ENCODE data around the gene MCTP1. TPM values are rescaled to one million over a fixed set of nuclear protein-coding genes. Genes with fewer than 3 reads are reported as not detected.
A peak's percentile ranks its signal among the peaks of the same experiment; 100 is the strongest.

The MCTP1 gene
- total RNA-seq, 1 experiment from 2014 or later, result 0.41 TPM

- H3K79me2 ChIP-seq (ENCODE audit: low read length), result no peaks in the 10 kb centered on the region
- peaks cover 6% of the 10 kb centered on the region for H3K4me1 ChIP-seq (ENCODE audit: low read length)
- DNase-seq, result no peak
- no peak overlapping the region for H3K27ac ChIP-seq (ENCODE audit: low read length)
- no peak overlapping the region for H3K4me3 ChIP-seq (ENCODE audit: low read length)
- no peak overlapping the region for H3K4me2 ChIP-seq (ENCODE audit: low read depth, low read length, poor library complexity, severe bottlenecking)
- no peaks in the 10 kb centered on the region for H3K27me3 ChIP-seq (ENCODE audit: low read length)
- H3K9me3 ChIP-seq (ENCODE audit: low read length), result no peaks in the 10 kb centered on the region
- no peaks in the 10 kb centered on the region for H3K9me2 ChIP-seq (replicated peaks; ENCODE audit: insufficient read depth, low read length)
- no peak overlapping the region for H2AFZ ChIP-seq (ENCODE audit: low read length)
- H4K20me1 ChIP-seq (ENCODE audit: insufficient read depth, low read depth, low read length), result no peaks in the 10 kb centered on the region
- no peak overlapping the region for H3K9ac ChIP-seq (ENCODE audit: low read length)
- no peaks in the 10 kb centered on the region for H3K36me3 ChIP-seq (ENCODE audit: insufficient read depth, low read length)
Observed at GRCh38 chr5:94911276-94911675, 373.6 kb downstream of the MCTP1 start.

DNA sequence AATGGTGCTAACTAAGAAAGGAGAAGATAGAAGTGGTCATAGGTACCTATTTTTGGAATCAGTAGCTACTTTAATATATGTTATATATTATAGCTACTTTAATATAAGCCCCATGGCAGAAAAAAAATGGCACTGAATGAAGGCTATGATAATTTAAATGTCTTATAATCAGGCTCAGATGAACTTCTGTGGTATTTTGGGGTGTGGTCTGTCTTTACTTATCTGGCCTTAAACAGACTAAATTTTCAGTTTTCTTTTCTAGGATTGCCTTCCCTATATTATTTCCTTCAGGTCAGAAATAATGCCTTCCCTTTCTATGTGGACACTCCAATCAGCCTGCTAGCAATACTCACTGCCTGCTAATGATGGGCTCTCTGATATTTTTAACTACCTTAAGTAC lies 374.2 kb downstream of the MCTP1 start:
- no peak overlapping the region for H3K27ac ChIP-seq (ENCODE audit: low read length)
- H3K4me1 ChIP-seq (ENCODE audit: low read length), result peaks cover 6% of the 10 kb centered on the region
- DNase-seq, result no peak
- H3K4me3 ChIP-seq (ENCODE audit: low read length), result no peak overlapping the region
- H2AFZ ChIP-seq (ENCODE audit: low read length), result no peak overlapping the region
- no peaks in the 10 kb centered on the region for H4K20me1 ChIP-seq (ENCODE audit: insufficient read depth, low read depth, low read length)
- no peaks in the 10 kb centered on the region for H3K9me2 ChIP-seq (replicated peaks; ENCODE audit: insufficient read depth, low read length)
- no peaks in the 10 kb centered on the region for H3K79me2 ChIP-seq (ENCODE audit: low read length)
- no peak overlapping the region for H3K9ac ChIP-seq (ENCODE audit: low read length)
- no peaks in the 10 kb centered on the region for H3K36me3 ChIP-seq (ENCODE audit: insufficient read depth, low read length)
- H3K4me2 ChIP-seq (ENCODE audit: low read depth, low read length, poor library complexity, severe bottlenecking), result no peak overlapping the region
- no peaks in the 10 kb centered on the region for H3K9me3 ChIP-seq (ENCODE audit: low read length)
- no peaks in the 10 kb centered on the region for H3K27me3 ChIP-seq (ENCODE audit: low read length)

DNA sequence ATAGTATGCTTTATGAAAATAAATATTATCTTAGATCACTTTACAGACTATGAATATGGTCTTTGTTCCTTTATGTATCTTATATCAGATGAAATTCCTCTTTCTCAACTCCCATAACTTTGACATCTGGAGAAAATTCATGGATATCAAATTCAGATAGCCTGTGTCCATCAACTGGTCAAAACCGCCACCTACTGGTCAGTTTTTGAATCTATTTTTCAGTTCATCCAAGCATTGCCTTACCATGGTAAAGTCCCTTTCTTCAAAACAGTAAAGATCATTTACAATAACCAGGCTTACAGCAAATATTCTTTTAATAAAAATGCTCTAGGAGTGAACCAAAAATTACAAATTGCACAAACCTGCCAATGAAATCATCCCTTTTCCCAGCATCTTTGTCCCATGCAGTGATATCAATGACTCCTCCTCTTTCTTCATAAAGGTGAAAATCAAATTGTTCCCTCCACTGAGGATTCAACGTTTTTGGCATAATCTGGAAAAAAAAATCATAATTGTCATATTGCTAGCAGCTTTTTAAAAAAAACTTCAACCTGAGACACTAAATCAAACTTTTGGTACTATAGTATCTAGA lies 375.9 kb downstream of the MCTP1 start:
- H3K27ac ChIP-seq (ENCODE audit: low read length), result no peak overlapping the region
- H3K4me3 ChIP-seq (ENCODE audit: low read length), result no peak overlapping the region
- H3K36me3 ChIP-seq (ENCODE audit: insufficient read depth, low read length), result no peaks in the 10 kb centered on the region
- H3K9me2 ChIP-seq (replicated peaks; ENCODE audit: insufficient read depth, low read length), result no peaks in the 10 kb centered on the region
- H3K4me1 ChIP-seq (ENCODE audit: low read length), result peaks cover 6% of the 10 kb centered on the region
- DNase-seq, result peak; percentile 69
- no peak overlapping the region for H3K4me2 ChIP-seq (ENCODE audit: low read depth, low read length, poor library complexity, severe bottlenecking)
- no peaks in the 10 kb centered on the region for H3K27me3 ChIP-seq (ENCODE audit: low read length)
- no peak overlapping the region for H2AFZ ChIP-seq (ENCODE audit: low read length)
- no peak overlapping the region for H3K9ac ChIP-seq (ENCODE audit: low read length)
- H3K9me3 ChIP-seq (ENCODE audit: low read length), result no peaks in the 10 kb centered on the region
- H3K79me2 ChIP-seq (ENCODE audit: low read length), result no peaks in the 10 kb centered on the region
- no peaks in the 10 kb centered on the region for H4K20me1 ChIP-seq (ENCODE audit: insufficient read depth, low read depth, low read length)

GRCh38 chr5:94906750-94907149 lies 378.1 kb downstream of the MCTP1 start:
- Histone ChIP-seq H3K36me3 (ENCODE audit: insufficient read depth, low read length) (no peaks in the 10 kb centered on the region), H4K20me1 (ENCODE audit: insufficient read depth, low read depth, low read length) (no peaks in the 10 kb centered on the region), H3K9ac (ENCODE audit: low read length) (no peak overlapping the region), H3K27me3 (ENCODE audit: low read length) (no peaks in the 10 kb centered on the region), H3K4me3 (ENCODE audit: low read length) (no peak overlapping the region), H3K4me1 (ENCODE audit: low read length) (peaks cover 6% of the 10 kb centered on the region), H3K9me3 (ENCODE audit: low read length) (no peaks in the 10 kb centered on the region), H3K9me2 (replicated peaks; ENCODE audit: insufficient read depth, low read length) (no peaks in the 10 kb centered on the region), H2AFZ (ENCODE audit: low read length) (no peak overlapping the region), H3K27ac (ENCODE audit: low read length) (no peak overlapping the region), H3K4me2 (ENCODE audit: low read depth, low read length, poor library complexity, severe bottlenecking) (no peak overlapping the region), H3K79me2 (ENCODE audit: low read length) (no peaks in the 10 kb centered on the region)
- DNase-seq, result no peak

DNA sequence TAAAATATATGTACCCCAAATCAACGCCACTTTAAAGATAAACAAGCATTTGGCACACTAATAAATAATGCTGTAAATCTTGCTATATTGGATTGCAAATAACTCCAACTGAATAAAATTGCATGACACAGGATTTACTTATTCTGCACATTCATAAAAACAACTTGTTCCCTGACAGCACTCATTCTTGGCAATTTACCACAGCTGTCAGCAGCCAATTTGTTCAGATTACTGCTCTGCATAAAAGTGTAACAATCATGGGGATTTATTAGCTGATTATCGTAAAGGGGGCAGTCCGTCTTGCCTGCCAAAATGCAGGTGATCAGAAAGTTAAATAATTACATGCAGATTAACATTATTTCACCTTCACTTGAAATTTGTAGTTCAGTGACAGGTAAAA lies 381.2 kb downstream of the MCTP1 start:
- no peak for DNase-seq
- no peak overlapping the region for H3K9ac ChIP-seq (ENCODE audit: low read length)
- no peaks in the 10 kb centered on the region for H3K9me2 ChIP-seq (replicated peaks; ENCODE audit: insufficient read depth, low read length)
- H3K4me1 ChIP-seq (ENCODE audit: low read length), result no peaks in the 10 kb centered on the region
- H4K20me1 ChIP-seq (ENCODE audit: insufficient read depth, low read depth, low read length), result no peaks in the 10 kb centered on the region
- no peaks in the 10 kb centered on the region for H3K79me2 ChIP-seq (ENCODE audit: low read length)
- H3K36me3 ChIP-seq (ENCODE audit: insufficient read depth, low read length), result no peaks in the 10 kb centered on the region
- H3K27me3 ChIP-seq (ENCODE audit: low read length), result no peaks in the 10 kb centered on the region
- no peak overlapping the region for H3K27ac ChIP-seq (ENCODE audit: low read length)
- no peak overlapping the region for H3K4me3 ChIP-seq (ENCODE audit: low read length)
- H3K9me3 ChIP-seq (ENCODE audit: low read length), result no peaks in the 10 kb centered on the region
- no peak overlapping the region for H3K4me2 ChIP-seq (ENCODE audit: low read depth, low read length, poor library complexity, severe bottlenecking)
- no peak overlapping the region for H2AFZ ChIP-seq (ENCODE audit: low read length)

GRCh38 chr5:94901191-94901979 lies 383.5 kb downstream of the MCTP1 start:
- no peak overlapping the region for H3K4me2 ChIP-seq (ENCODE audit: low read depth, low read length, poor library complexity, severe bottlenecking)
- DNase-seq, result no peak
- H3K9me2 ChIP-seq (replicated peaks; ENCODE audit: insufficient read depth, low read length), result no peaks in the 10 kb centered on the region
- no peak overlapping the region for H2AFZ ChIP-seq (ENCODE audit: low read length)
- no peaks in the 10 kb centered on the region for H4K20me1 ChIP-seq (ENCODE audit: insufficient read depth, low read depth, low read length)
- no peak overlapping the region for H3K4me3 ChIP-seq (ENCODE audit: low read length)
- no peaks in the 10 kb centered on the region for H3K27me3 ChIP-seq (ENCODE audit: low read length)
- H3K9me3 ChIP-seq (ENCODE audit: low read length), result no peaks in the 10 kb centered on the region
- H3K36me3 ChIP-seq (ENCODE audit: insufficient read depth, low read length), result no peaks in the 10 kb centered on the region
- H3K4me1 ChIP-seq (ENCODE audit: low read length), result no peaks in the 10 kb centered on the region
- no peak overlapping the region for H3K9ac ChIP-seq (ENCODE audit: low read length)
- H3K27ac ChIP-seq (ENCODE audit: low read length), result no peak overlapping the region
- H3K79me2 ChIP-seq (ENCODE audit: low read length), result no peaks in the 10 kb centered on the region

DNA sequence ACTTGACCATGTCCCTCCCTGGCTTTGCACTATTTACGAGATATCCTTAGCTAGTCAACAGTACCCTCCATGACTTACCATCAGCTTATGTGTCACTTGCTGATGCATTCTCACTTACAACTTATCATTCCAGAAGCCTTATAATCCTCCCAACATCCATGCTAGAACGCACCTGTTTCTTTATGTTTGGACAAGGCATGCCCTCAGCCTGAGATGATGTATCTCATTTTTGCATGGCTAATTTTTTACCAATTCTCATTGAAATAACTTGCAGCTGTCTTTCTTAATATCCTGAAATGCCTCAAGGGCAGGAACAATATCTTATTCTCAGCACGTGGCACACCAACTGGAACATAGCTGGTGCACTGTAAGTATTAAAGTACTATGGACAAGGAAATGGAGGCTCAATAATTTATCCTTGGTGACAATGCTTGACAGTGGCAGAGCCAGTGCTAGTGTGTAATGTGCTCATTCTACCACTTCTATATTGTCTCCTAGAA lies 384.8 kb downstream of the MCTP1 start:
- DNase-seq, result no peak
- H3K27ac ChIP-seq (ENCODE audit: low read length), result no peak overlapping the region
- no peaks in the 10 kb centered on the region for H3K9me3 ChIP-seq (ENCODE audit: low read length)
- H3K36me3 ChIP-seq (ENCODE audit: insufficient read depth, low read length), result no peaks in the 10 kb centered on the region
- no peak overlapping the region for H3K9ac ChIP-seq (ENCODE audit: low read length)
- no peaks in the 10 kb centered on the region for H3K4me1 ChIP-seq (ENCODE audit: low read length)
- no peaks in the 10 kb centered on the region for H3K79me2 ChIP-seq (ENCODE audit: low read length)
- no peak overlapping the region for H3K4me3 ChIP-seq (ENCODE audit: low read length)
- H3K9me2 ChIP-seq (replicated peaks; ENCODE audit: insufficient read depth, low read length), result no peaks in the 10 kb centered on the region
- H4K20me1 ChIP-seq (ENCODE audit: insufficient read depth, low read depth, low read length), result no peaks in the 10 kb centered on the region
- no peak overlapping the region for H3K4me2 ChIP-seq (ENCODE audit: low read depth, low read length, poor library complexity, severe bottlenecking)
- no peak overlapping the region for H2AFZ ChIP-seq (ENCODE audit: low read length)
- H3K27me3 ChIP-seq (ENCODE audit: low read length), result no peaks in the 10 kb centered on the region

DNA sequence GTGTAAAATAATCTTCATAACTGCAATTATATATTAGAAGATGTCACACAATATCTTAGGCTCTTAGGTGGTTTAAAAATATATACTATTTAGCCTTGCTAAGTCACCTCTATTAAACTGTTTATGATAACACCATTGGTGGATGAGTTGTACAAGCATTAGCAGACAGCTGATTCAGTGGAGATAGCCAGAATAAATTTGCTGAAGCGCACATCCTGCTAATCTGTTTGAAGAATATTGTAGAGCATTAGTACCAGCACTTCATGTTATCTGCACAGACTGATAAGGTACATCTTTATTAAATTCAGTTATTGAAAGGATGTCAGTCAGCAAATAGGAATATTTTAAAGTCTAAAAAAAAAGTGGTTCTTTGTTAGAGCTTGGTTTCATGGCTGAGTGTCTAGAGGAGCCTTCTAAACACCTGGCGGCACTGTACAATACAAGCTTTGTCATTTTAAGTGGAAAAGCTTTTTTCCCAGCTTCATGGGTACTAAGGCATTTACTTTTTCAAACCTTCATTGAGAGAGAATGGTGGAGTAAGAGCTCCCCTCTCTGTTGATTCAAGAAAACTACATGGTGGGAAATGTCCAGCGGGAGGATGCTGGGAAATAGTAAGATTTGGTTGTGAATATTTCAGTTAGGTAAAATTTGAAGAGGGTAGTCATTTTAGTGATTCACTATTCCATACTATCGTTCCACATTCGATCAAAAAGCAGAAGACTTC lies 391.3 kb downstream of the MCTP1 start:
- no peak overlapping the region for H3K4me2 ChIP-seq (ENCODE audit: low read depth, low read length, poor library complexity, severe bottlenecking)
- no peaks in the 10 kb centered on the region for H3K4me1 ChIP-seq (ENCODE audit: low read length)
- H3K36me3 ChIP-seq (ENCODE audit: insufficient read depth, low read length), result no peaks in the 10 kb centered on the region
- H3K9me3 ChIP-seq (ENCODE audit: low read length), result no peaks in the 10 kb centered on the region
- no peaks in the 10 kb centered on the region for H3K27me3 ChIP-seq (ENCODE audit: low read length)
- H2AFZ ChIP-seq (ENCODE audit: low read length), result no peak overlapping the region
- no peaks in the 10 kb centered on the region for H4K20me1 ChIP-seq (ENCODE audit: insufficient read depth, low read depth, low read length)
- no peak overlapping the region for H3K9ac ChIP-seq (ENCODE audit: low read length)
- H3K27ac ChIP-seq (ENCODE audit: low read length), result no peak overlapping the region
- no peak overlapping the region for H3K4me3 ChIP-seq (ENCODE audit: low read length)
- no peaks in the 10 kb centered on the region for H3K9me2 ChIP-seq (replicated peaks; ENCODE audit: insufficient read depth, low read length)
- H3K79me2 ChIP-seq (ENCODE audit: low read length), result no peaks in the 10 kb centered on the region
- DNase-seq, result no peak

All from Karpas-422 (cell line).